Measurements from ENCODE around the gene SNPH.
A peak's percentile ranks its signal among the peaks of the same experiment; 100 is the strongest.
"Not testable (repeated sequence)": the region's sequence is repeated elsewhere in the genome, so short reads cannot be mapped to it uniquely, and the experiment has no call there.

SNPH gene

GRCh38 chr20:1266167-1266973 is at the start of gene SNPH:
Gene SNPH, plus strand, starts transcription at chr20:1266294. Its CDS starts 29,946 bp downstream, at chr20:1296240.
- DNase-seq (ENCODE audit: low spot score): peak; percentile 81

- DNase-seq (ENCODE audit: low spot score): not testable (repeated sequence)
Measured at GRCh38 chr20:1216527-1217427, 49.3 kb upstream of the SNPH start.

- DNase-seq (ENCODE audit: low spot score): not testable (repeated sequence)
Measured at GRCh38 chr20:1222750-1223149, 43.3 kb upstream of the SNPH start.

GRCh38 chr20:1224205-1224890 is 41.7 kb upstream of the SNPH start:
- no peak for DNase-seq (ENCODE audit: low spot score)

GRCh38 chr20:1225263-1225782 is 40.8 kb upstream of the SNPH start:
- DNase-seq (ENCODE audit: low spot score): peak; percentile 79

GRCh38 chr20:1225783-1226654 is 40.1 kb upstream of the SNPH start, which contains the start of gene RAD21L1:
Gene RAD21L1, plus strand, starts transcription at chr20:1226044. Its CDS starts 2,410 bp downstream, at chr20:1228454.
- DNase-seq (ENCODE audit: low spot score): no peak

GRCh38 chr20:1229541-1229940 is 36.6 kb upstream of the SNPH start:
- DNase-seq (ENCODE audit: low spot score): no peak

- DNase-seq (ENCODE audit: low spot score): no peak
Measured at GRCh38 chr20:1232286-1233111, 33.6 kb upstream of the SNPH start.

GRCh38 chr20:1240549-1240948 is 25.5 kb upstream of the SNPH start:
- no peak for DNase-seq (ENCODE audit: low spot score)

GRCh38 chr20:1241456-1241855 is 24.6 kb upstream of the SNPH start:
- no peak for DNase-seq (ENCODE audit: low spot score)

GRCh38 chr20:1242099-1242498 is 24.0 kb upstream of the SNPH start:
- DNase-seq (ENCODE audit: low spot score): no peak

GRCh38 chr20:1242530-1242929 is 23.6 kb upstream of the SNPH start:
- no peak for DNase-seq (ENCODE audit: low spot score)

- no peak for DNase-seq (ENCODE audit: low spot score)
Measured at GRCh38 chr20:1245578-1245977, 20.5 kb upstream of the SNPH start.

GRCh38 chr20:1247689-1248088 is 18.4 kb upstream of the SNPH start:
- DNase-seq (ENCODE audit: low spot score): no peak

GRCh38 chr20:1250282-1250681 is 15.8 kb upstream of the SNPH start:
- DNase-seq (ENCODE audit: low spot score): not testable (repeated sequence)

GRCh38 chr20:1252416-1252815 is 13.7 kb upstream of the SNPH start:
- DNase-seq (ENCODE audit: low spot score): no peak

GRCh38 chr20:1254254-1254653 is 11.8 kb upstream of the SNPH start:
- DNase-seq (ENCODE audit: low spot score): no peak

- DNase-seq (ENCODE audit: low spot score): no peak
Measured at GRCh38 chr20:1255675-1256074, 10.4 kb upstream of the SNPH start.

GRCh38 chr20:1263853-1264252 is 2.2 kb upstream of the SNPH start:
- DNase-seq (ENCODE audit: low spot score): no peak

GRCh38 chr20:1264727-1265126 is 1.4 kb upstream of the SNPH start:
- DNase-seq (ENCODE audit: low spot score): no peak

All from SW480 (cell line).